GM19035 (cell line): ENCODE results near the gene PCDHGA1.

Experiments
- ATAC-seq: cut with Tn5 transposase; IDR thresholded peaks from one replicate; pipeline ENCODE4 v1.9.1; 2021; ENCODE audit not compliant: unreplicated experiment

PCDHGA1 gene

GRCh38 chr5:141490271-141490670 is 160.0 kb downstream of the PCDHGA1 start:
- ATAC-seq, result no peak

GRCh38 chr5:141490771-141491170 is 160.5 kb downstream of the PCDHGA1 start:
- ATAC-seq, result no peak

- peak; percentile 34 for ATAC-seq
Measured at GRCh38 chr5:141491323-141492167, 161.2 kb downstream of the PCDHGA1 start.

- peak; percentile 67 for ATAC-seq
Measured at GRCh38 chr5:141492168-141492885, 162.0 kb downstream of the PCDHGA1 start.

GRCh38 chr5:141493500-141494422 is 163.4 kb downstream of the PCDHGA1 start:
- ATAC-seq, result no peak

- ATAC-seq, result no peak
Measured at GRCh38 chr5:141494761-141495452, 164.6 kb downstream of the PCDHGA1 start.

- no peak for ATAC-seq
Measured at GRCh38 chr5:141495453-141495811, 165.1 kb downstream of the PCDHGA1 start.

- ATAC-seq, result no peak
Measured at GRCh38 chr5:141496038-141496437, 165.7 kb downstream of the PCDHGA1 start.

- no peak for ATAC-seq
Measured at GRCh38 chr5:141501761-141502160, 171.4 kb downstream of the PCDHGA1 start.

- ATAC-seq, result no peak
Measured at GRCh38 chr5:141503681-141504080, 173.4 kb downstream of the PCDHGA1 start.

- ATAC-seq, result no peak
Measured at GRCh38 chr5:141504216-141504615, 173.9 kb downstream of the PCDHGA1 start.

- no peak for ATAC-seq
Measured at GRCh38 chr5:141506381-141507155, 176.3 kb downstream of the PCDHGA1 start.

GRCh38 chr5:141507387-141508091 is 177.2 kb downstream of the PCDHGA1 start:
- ATAC-seq, result peak; percentile 34

GRCh38 chr5:141508440-141508797 is 178.1 kb downstream of the PCDHGA1 start:
- no peak for ATAC-seq

- ATAC-seq, result no peak
Measured at GRCh38 chr5:141508798-141509611, 178.7 kb downstream of the PCDHGA1 start.

- ATAC-seq, result no peak
Measured at GRCh38 chr5:141510160-141510559, 179.8 kb downstream of the PCDHGA1 start.

GRCh38 chr5:141510850-141511601 is 180.7 kb downstream of the PCDHGA1 start:
- ATAC-seq, result no peak
